HG02973 (cell line): Measurements from ENCODE around the gene ARFGEF3.

ENCODE experiments used
- ATAC-seq: cut with Tn5 transposase; IDR thresholded peaks from one replicate; pipeline ENCODE4 v1.9.1; 2021; ENCODE audit warnings: moderate library complexity; ENCODE audit not compliant: unreplicated experiment

Gene ARFGEF3

DNA sequence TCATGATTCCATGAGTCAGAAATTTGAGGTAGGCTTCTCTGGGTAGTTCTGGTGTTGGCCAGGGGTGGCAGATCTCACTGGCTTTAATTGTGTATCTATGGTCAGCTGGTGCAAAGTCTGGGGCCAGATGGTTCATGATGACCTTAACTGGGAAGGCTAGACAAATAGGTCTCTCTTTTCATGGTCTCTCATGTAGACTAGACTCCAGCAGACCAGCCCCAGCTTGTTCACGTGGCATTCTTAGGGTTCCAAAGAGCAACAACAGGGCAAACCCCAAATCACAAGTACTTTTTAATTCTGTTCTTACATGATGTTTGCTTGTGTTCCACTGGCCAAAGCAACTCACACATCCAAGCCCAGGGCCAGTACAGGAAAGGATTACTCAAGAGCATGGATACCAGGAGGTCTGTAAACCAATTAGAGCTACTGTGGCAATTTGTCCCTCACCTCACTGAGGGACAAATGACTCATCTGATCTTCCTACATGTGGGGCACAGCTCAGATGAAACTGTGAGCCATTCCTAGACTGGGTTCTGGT, 136.1 kb downstream of the ARFGEF3 start:
- no peak for ATAC-seq

DNA sequence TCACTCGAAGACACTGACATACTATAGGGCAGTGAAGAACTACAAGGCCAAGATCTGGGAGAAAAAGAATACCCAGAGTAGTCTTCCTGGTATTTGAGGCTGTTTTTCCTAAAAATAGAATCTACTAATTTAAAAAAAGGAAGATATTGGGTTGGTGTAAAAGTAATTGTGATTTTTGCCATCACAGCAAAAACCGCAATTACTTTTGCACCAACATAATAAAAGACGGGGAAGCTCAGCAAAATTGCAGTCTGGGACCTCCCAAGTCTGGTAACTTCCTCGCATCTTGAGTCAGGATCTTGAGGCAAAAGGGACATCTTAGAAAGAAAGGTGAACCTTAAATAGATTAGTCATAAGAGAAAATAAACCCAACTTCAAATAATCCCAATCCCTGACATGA, 138.7 kb downstream of the ARFGEF3 start:
- ATAC-seq = no peak

DNA sequence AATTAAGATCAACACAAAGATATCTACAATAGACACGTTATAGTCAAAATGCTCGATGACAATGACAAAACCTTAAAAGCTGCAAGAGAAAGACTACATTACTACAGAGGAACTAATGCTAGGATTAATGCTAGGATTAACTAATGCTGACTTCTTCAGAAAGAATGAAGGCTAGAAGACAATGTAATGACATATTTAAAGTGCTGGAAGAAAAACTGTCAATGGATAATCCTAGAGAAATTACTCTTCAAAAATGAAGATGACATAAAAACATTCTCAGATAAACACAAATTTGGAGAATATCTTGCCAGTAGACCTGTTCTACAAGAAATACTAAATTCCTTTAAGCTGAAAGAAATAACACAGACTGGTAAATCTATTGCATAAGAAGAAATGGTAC, 140.8 kb downstream of the ARFGEF3 start:
- ATAC-seq = no peak

DNA sequence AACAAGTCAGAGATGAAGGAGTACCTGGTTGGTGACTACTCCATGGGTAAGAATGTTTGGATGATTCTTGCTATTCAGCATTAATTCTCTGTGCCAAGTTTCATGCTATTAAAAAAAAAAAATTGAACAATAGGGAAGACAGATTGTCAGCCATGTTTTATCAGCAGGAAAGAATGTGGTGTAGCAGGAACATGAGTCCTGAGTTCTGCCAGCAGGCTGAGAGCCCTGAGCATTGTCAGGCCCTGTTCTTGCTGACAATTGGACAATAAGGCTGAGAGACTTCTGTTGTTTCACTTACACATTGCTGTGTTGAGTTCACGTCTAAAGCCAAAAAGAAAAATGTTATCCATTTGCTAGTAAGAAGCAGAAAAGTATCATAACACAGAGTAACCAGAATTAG, 145.6 kb downstream of the ARFGEF3 start:
- ATAC-seq = no peak

DNA sequence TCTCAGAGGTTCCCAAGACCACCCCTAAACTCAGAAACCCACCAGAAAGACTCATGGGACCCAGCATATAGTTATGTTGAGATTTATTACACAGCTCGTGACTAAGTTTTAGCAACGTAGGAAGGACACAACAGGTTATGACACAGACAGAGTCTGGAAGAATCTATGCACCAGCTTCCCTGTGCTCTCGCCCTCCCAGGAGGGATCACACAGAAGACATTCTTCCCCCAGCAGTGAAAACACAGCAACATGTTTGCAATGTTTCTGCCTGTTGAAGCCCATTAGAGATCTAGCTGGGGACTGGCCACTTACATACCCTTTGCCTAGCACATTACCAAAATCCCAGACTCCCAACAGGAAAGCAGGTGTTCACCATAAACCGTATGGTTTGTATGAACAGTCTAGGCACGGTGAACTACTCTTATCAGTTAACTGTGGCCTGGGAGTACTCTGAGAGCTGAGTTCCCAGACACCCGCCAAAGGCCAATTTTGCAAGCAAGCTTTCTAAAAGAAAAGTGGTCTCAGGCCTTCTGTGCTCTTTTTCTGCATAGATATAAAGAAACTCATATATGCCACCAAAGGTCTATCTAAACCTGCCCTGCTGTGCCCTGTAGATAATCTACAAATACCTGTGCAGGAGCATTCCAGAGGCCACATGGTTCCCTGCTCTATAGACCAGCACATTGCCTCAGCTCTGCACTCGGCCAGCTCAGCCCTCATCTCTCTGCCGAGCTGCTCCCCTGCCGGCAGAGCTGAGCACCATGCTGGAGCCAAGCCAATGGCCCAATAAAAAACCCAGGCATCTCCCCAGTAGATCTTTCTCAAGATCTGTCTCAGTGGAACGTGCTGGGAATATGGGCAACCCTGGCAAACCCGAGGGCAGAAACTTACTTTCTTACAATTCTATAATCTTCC, 146.3 kb downstream of the ARFGEF3 start:
- ATAC-seq = no peak

DNA sequence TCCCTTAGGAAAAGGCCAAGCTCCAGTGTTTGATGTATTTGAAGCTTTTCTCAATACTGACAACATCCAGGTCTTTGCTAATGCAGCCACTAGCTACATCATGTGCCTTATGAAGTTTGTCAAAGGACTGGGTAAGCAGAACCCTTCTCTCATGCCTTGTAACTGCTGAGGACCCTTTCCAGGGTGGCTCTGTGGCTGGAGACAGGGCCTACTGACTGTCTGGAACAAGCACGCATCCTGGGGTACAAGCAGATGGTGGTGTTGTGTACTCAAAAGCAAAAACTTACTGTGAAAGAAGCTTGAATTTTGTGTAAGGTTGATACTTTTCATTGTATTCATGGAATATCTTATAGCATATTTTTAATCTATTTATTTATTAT, 147.0 kb downstream of the ARFGEF3 start:
- ATAC-seq = no peak

DNA sequence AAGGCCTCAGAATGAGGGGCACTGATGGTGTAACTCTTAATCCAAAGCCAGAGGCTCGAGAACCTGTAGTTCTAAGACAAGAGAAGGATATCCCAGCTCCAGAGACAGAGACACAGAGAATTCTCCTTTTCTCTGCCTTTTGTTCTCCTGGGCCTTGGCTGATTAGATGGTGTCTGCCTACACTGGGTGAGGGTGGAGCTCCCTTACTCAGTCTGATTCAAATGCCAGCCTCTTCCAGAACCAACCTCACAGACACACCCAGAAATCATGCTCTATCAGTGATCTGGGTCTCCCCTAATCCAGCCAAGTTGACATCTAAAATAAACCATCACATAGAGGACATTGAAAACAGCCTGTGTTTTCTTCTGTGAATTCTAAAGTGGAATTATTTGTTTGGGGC, 148.0 kb downstream of the ARFGEF3 start:
- ATAC-seq = no peak

DNA sequence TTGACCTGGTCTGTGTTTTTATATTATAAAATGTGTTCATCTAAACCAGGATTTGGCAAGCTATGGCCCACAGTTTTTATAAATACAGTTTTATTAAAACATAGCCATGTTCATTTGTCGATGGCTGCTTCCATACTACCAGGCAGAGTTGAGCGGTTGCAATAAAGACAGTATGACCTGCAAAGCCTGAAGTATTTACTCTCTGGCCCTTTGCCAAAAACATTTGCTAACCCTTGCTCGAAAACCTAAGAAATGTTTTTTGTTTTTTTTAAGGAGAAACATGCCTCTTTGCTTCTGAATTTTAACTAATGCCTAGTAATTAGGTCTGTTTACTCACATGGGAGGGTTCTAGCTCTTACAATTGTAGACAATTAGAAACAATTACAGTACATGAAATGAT, 148.6 kb downstream of the ARFGEF3 start:
- no peak for ATAC-seq

DNA sequence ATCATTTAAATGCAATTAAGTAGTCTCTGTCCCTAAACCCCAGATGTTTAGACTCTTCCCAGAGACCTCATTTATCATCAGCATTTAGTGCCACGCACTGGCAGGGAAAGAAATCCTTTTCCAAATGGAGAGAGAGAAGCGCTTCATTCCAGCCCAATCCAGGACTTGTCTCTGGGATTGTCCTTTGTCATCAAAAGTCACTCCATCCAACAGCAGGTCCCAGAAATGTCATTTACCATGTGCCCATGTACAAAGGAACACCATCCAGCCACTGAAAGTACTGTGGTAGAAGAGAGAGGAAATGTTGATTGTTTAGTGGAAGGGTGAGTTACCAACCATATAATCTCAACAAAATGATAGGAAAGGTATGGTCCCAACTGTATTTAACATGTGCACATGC, 149.1 kb downstream of the ARFGEF3 start:
- no peak for ATAC-seq

DNA sequence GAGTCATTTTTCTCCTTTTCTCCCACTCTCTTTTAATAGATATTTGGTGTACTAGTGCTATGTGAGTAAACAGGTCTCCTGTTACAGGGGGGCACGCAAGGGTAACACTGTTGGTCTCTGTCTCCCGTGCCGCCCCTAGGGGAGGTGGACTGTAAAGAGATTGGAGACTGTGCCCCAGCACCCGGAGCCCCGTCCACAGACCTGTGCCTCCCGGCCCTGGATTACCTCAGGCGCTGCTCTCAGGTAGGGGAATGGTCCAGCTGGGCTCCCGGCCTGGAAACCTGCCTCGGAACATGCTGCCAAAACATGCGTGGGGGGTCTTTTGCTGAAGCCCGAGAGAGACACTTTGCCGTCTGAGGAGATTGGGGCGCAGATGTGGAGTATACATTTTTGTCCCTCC, 149.5 kb downstream of the ARFGEF3 start:
- no peak for ATAC-seq

DNA sequence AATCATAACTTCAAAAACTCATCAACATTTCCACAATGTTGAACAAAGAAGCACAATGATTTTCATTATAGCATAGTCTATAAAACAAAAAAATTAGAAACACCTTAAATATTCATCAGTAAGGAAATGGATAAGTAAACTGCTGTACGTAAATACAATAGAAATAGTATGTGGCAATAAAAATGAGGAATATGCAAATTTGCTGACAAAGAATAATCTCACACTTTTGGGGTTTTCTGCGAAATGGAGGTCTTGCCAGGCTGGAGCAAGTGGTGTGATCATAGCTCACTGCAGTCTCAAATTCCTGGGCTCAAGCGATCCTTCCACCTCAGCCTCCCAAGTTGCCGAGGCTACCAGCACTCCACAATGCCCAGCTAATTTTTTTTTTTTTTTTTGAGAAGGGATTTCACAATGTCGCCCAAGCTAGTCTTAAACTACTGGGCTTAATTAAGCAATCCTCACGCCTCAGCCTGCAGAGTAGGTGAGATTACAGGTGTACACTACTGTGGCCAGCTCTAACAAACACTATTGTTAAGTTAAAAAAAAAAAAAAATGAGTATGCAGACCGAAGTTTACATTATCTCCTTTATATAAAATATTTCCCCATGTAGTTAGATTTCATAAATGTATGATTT, 157.1 kb downstream of the ARFGEF3 start:
- no peak for ATAC-seq

DNA sequence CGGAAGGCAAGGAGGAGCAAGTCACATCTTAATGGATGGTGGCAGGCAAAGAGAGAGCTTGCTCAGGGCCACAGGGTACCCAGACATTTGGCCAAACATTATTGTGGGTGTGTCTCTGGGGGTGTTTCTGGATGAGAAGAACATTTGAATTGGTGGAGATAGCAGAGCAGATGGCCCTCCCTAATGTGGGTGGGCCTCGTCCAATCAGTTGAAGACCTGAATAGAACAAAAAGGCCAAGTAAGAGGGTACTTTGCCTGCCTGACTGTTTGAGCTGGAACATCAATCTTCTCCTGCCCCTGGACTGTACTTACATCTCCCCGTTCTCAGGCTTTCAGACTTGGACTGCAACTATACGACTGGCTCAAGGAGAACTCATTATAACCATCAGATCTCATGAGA, 160.2 kb downstream of the ARFGEF3 start:
- ATAC-seq = no peak

DNA sequence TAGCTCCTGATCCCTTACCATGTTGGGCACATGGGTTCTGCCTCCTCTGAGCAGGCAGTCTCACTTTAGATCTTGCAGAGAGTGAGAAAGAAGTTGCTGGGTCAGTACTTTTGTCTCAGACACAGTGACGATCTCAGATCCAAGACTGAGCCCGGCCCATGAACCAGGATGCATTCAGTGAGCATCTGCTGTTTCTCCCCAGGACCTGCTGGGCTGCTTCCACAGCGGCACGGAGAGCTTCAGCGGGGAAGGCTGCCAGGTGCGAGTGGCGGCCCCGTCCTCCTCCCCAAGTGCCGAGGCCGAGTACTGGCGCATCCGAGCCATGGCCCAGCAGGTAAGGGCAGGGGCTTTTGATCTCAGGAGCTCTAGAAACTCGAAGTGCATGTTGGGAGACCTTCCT, 162.1 kb downstream of the ARFGEF3 start:
- ATAC-seq = no peak

DNA sequence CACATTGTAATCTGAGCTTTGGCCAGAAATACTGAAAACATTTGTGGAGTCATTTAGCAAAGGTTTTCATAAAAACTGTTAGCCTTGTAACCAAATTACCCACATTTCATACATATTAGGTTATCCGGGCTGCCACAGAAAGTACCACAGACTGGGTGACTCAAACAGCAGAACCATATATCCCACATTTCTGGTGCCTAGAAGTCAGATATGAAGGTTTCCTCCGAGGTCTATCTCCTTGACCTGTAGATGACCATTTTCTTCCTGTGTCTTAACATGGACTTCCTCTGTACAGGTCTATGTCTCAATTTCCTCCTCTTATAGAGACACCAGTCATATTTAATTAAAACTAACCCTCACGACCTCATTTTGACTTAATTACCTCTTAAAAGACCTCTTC, 166.5 kb downstream of the ARFGEF3 start:
- no peak for ATAC-seq

DNA sequence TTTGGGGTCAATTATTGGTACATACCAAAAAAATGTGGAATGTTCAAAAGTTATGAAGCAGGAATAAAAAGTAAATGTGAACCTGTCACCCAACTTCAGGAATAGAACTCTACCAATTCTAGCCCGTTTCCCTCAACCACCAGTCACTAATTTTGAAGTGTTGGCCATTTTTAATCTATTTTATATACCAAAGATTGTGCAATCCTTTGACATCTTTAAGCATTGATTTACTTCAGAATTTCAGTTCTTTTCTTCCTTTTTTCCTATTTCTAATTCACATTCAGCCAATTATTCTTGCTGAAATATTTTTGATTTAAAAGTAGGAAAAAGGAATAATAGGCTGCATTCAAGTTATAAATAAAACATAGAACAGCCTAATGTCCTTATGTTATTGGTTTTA, 169.0 kb downstream of the ARFGEF3 start:
- ATAC-seq = no peak

DNA sequence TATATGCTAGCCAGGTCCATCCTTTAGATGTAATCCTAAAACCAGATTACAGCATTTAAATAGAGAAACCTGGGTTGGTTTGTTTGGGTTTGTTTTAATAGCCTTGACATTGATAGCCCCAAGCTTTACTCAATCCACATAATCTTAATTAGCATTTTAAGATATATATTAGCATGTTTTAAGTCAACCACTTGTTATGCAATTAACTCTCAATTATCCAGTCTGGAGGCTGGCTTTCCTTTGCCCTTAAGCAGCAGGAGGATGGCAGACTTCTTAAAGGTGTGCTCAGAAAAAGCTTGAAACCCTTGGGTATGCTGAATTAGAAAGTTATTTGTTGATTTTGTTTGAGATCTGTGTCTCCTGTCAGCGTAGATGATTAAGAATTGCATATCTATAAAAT, 169.7 kb downstream of the ARFGEF3 start:
- no peak for ATAC-seq

DNA sequence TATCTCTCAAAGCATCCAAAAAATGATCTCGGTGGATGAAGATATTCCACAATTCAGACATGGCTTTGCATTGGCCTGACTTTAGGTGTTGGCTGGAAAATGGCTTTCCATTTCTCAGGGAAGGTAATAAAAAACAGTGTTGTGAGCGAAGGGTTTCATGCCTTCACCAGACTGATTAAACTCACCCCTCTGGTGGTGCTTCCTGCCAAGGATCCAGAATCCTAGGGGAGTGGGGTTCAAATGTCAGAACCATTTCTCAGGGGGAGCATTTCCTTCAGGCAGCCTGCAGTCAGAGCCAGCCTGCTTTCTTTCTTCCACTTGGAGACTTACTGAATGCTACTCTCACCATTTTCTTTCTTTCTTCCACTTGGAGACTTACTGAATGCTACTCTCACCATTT, 170.2 kb downstream of the ARFGEF3 start:
- no peak for ATAC-seq

DNA sequence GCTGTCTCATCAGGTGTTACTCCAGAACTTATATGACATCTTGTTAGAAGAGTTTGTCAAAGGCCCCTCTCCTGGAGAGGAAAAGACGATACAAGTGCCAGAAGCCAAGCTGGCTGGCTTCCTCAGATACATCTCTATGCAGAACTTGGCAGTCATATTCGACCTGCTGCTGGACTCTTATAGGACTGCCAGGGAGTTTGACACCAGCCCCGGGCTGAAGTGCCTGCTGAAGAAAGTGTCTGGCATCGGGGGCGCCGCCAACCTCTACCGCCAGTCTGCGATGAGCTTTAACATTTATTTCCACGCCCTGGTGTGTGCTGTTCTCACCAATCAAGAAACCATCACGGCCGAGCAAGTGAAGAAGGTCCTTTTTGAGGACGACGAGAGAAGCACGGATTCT, 172.3 kb downstream of the ARFGEF3 start:
- ATAC-seq = no peak

DNA sequence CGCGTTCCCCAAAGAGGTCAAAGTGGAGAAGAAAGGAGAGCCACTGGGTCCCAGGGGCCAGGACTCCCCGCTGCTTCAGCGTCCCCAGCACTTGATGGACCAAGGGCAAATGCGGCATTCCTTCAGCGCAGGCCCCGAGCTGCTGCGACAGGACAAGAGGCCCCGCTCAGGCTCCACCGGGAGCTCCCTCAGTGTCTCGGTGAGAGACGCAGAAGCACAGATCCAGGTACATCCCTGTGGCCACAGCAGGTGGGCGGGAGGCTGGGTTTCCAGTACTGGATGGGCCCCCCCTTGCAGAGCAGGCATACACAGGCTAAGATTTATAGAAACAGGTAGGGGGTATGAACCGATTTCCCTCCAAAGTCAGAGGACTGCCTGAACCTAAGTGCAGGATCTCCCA, 173.2 kb downstream of the ARFGEF3 start:
- no peak for ATAC-seq

DNA sequence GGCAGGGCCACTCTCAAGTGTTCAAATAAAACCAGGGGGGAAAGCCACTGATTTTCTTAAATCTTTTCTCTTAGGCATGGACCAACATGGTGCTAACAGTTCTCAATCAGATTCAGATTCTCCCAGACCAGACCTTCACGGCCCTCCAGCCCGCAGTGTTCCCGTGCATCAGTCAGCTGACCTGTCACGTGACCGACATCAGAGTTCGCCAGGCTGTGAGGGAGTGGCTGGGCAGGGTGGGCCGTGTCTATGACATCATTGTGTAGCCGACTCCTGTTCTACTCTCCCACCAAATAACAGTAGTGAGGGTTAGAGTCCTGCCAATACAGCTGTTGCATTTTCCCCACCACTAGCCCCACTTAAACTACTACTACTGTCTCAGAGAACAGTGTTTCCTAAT, 174.5 kb downstream of the ARFGEF3 start:
- no peak for ATAC-seq

DNA sequence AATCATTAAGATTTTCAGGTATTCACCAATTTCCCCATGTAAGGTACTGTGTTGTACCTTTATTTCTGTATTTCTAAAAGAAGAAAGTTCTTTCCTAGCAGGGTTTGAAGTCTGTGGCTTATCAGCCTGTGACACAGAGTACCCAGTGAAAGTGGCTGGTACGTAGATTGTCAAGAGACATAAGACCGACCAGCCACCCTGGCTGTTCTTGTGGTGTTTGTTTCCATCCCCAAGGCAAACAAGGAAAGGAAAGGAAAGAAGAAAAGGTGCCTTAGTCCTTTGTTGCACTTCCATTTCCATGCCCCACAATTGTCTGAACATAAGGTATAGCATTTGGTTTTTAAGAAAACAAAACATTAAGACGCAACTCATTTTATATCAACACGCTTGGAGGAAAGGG, 175.3 kb downstream of the ARFGEF3 start:
- ATAC-seq = no peak

DNA sequence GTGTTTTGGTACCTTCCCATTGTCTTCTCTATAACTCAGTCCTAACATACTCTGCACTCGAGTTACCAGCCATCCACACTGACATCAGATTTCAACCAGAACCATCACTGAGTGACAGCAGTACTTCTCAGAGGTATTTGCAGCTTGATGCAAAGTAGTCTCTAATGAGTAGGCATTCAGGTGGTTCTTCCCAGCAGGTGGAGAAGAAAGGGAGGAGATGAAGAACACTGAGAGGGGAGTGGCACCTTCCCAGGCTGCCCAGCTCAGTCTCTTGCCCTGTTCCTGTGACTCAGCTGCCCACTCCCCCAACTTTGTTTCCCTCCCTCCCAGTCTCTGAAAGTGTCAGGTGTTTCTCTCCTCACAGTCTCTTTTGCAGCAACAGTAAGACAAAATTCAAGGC, 177.3 kb downstream of the ARFGEF3 start:
- ATAC-seq = no peak
